DMS79 (cell line): ENCODE results near the gene CCNL1.

Source experiments
- DNase-seq: peaks from one replicate; lab custom pipeline; 2025; lab: John Stamatoyannopoulos, UW

Gene CCNL1

GRCh38 chr3:157123621-157124020, 36.3 kb downstream of the CCNL1 start:
- DNase-seq, result no peak

GRCh38 chr3:157122832-157123427, 37.0 kb downstream of the CCNL1 start:
- no peak for DNase-seq

GRCh38 chr3:157122116-157122515, 37.8 kb downstream of the CCNL1 start:
- no peak for DNase-seq

- no peak for DNase-seq
Observed at GRCh38 chr3:157121522-157121921, 38.4 kb downstream of the CCNL1 start.

GRCh38 chr3:157120071-157120892, 39.7 kb downstream of the CCNL1 start:
- peak; percentile 26 for DNase-seq

- no peak for DNase-seq
Observed at GRCh38 chr3:157119369-157119951, 40.5 kb downstream of the CCNL1 start.

GRCh38 chr3:157117875-157118654, 41.9 kb downstream of the CCNL1 start:
- DNase-seq, result no peak

- DNase-seq, result no peak
Observed at GRCh38 chr3:157117206-157117605, 42.7 kb downstream of the CCNL1 start.

- DNase-seq, result no peak
Observed at GRCh38 chr3:157116017-157116416, 43.9 kb downstream of the CCNL1 start.

GRCh38 chr3:157115069-157116006, 44.6 kb downstream of the CCNL1 start:
- no peak for DNase-seq

GRCh38 chr3:157113832-157114505, 46.0 kb downstream of the CCNL1 start:
- DNase-seq, result no peak

GRCh38 chr3:157112536-157112935, 47.4 kb downstream of the CCNL1 start:
- no peak for DNase-seq

GRCh38 chr3:157111518-157111917, 48.4 kb downstream of the CCNL1 start:
- no peak for DNase-seq

GRCh38 chr3:157110761-157111278, 49.1 kb downstream of the CCNL1 start:
- DNase-seq, result no peak

GRCh38 chr3:157109267-157110141, 50.4 kb downstream of the CCNL1 start:
- no peak for DNase-seq

GRCh38 chr3:157107644-157108133, 52.3 kb downstream of the CCNL1 start:
- no peak for DNase-seq

GRCh38 chr3:157107037-157107436, 52.9 kb downstream of the CCNL1 start:
- no peak for DNase-seq

- peak; percentile 40 for DNase-seq
Observed at GRCh38 chr3:157104928-157105652, 54.9 kb downstream of the CCNL1 start.

- DNase-seq, result no peak
Observed at GRCh38 chr3:157104521-157104920, 55.4 kb downstream of the CCNL1 start.
